HG02981 (cell line): ENCODE results near the gene PRKCE.

Source experiments
- ATAC-seq: cut with Tn5 transposase; IDR thresholded peaks from one replicate; pipeline ENCODE4 v1.9.1; 2021; ENCODE audit warnings: mild to moderate bottlenecking, moderate library complexity; ENCODE audit not compliant: unreplicated experiment

Gene PRKCE

DNA sequence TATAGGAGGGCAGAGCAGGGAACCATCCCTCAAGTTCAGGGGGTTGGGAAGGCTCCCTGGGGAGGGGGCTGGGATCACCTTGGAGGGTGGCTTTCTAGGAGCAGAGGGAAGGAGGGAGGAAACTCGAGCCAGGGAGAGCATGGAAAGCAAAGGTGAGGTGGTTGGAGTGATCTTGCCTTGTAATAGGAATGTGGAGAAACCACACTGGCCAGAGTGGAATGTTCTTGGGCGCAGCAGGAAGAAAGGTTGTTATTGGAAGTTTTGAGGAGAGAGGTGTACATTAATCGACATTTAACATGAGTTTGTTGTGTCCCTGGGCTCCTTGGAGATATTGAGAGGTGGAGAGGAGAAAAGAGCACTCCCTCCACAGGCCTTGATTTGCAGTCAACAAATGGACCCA is 272.2 kb downstream of the PRKCE start:
- no peak for ATAC-seq

DNA sequence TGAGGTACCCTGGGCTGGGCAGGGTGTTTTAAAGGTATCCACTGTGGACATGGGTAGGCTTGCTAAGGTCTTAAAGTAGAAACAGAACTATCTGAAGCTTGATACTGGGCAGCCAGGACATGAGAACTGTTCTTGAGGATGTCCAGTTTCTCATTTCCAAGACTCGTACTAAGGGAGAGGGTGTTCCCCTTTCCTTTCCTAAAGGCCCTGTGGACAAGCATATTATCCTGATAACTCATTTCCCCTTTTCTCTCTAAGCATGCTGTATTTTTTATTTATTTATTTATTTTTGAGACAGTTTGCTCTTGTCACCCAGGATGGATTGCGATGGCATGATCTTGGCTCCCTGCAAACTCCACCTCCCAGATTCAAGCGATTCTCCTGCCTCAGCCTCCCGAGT is 273.6 kb downstream of the PRKCE start:
- no peak for ATAC-seq

DNA sequence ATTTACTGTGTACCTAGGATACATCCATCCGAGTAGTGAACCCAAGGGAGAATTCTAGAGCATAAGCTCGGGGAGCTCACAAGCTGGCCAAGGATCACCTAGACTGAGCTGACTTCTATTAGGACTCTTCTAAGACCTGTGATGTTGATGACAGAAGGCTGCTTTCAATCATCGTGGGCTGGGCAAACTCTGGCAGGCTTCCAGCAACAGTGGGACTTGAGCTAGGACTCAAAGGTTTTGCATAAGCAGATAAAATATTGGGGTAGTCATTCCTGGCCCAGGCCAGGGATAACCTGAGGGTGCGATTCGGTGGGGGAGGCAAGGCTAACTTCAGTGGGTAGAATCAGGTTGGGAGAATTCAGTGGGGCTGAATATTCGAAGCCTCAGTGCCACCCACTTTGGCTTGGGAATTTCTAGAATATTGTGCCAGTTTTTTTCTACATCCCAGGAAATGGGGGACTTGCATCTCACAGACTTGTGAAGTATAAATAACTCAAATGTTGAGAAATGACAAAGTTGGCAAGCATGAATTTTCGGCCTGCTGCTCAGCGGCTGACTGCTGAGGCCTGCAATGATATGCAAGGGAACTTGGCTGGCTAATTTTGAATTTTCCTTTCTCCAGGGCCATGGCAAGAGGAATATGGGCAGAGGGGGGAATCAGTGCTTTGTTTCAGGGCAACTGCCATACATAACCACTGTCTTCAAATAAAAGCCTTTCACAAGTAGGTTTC is 274.3 kb downstream of the PRKCE start:
- ATAC-seq: no peak

DNA sequence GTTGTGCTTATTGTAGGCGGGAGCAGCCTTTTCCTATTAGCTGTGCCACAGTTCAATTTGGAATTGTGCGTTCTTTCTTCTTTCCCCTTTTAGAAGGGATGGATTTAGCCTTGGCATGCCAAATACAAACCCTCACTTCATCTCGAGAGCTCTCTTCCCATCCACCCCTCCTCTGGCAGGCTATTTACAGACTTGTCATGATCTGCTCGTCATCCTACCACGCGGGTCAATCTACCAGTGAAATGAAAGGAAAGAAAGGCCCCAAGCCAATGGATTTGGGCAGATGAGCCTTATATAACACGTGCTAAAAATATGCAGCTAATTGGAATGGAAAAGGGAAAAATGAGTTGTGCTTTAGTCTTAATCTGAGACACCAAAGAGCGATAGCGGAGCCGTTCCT is 277.5 kb downstream of the PRKCE start:
- no peak for ATAC-seq

DNA sequence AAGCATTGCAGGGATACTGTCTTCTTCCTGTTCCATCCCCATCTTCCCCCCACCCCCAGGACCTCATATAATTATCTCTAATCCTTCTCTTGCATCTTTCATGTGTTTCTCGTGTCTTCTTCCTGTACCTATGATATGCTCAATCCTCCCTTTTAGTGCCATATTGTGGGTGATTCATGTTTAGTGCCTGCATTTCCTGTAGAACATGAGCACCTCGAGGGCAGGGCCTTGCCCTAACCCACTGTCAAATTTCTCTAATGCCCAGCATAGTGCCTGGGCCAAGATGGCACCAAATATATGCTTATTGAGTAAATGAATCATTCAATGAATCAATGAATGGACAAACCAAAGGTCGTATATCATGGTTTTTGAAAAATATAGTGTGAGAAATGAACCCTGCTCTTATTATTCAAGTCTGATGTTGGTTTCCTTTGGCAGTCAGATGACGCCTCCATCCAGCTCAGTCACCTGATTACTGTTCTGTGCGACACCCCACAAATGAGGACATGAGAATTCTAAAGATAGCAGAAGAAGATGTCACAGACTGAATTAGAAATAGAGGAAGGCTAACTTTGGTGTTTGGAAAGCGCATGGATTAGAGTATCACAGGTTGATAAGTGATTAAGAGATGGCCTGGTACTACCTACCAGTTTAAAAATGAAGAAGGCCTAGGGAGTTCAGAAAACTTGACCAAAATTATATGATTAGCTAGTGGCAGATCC is 278.4 kb downstream of the PRKCE start:
- no peak for ATAC-seq

DNA sequence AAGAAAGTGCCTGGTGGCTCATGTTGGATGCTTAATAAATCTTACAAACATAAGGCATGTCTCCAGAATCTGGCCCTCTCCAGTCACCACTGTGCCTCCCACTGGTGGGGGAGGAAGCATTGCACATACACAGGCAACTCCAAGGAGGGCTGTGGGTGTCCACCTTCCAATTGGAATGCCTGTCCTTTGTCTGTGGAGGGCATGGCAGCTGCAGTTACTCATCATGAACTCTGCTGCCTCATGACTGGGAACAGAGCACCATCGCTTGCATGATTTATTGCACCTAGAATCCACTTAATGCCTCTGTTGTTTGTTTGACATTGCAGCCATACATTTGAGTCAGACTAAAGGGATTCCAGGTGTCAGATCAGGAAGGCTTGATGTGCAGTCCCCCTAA is 278.9 kb downstream of the PRKCE start:
- no peak for ATAC-seq

DNA sequence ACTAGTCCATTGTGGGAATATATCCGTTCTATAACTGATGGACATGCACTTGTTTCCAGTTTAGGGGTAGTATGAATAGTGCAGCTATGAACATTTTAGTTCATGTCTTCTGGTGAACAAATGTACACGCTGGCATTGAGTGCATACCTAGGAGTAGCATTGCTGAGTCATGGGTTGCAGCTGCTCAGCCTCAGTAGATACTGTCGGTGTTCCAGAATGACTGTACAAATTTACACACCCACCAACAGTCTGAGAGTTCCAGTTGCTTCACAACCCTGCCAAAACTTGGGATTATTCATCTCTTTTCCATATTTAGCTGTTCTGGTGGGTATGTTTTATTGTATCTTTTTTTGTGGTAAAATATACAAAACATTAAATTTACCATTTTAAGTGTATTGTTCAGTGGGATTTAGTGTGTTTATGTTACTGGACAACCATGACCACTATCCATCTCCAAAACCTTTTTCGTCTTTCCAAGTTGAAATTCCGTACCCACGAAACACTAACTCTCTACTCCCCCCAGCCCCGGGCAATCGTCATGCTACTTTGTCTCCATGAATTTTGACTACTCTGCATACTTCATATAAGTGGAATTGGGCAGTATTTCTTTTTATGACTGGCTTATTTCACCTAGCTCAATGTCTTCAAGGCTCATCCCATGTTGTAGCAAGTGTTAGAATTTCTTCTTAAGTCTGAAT is 281.0 kb downstream of the PRKCE start:
- no peak for ATAC-seq

DNA sequence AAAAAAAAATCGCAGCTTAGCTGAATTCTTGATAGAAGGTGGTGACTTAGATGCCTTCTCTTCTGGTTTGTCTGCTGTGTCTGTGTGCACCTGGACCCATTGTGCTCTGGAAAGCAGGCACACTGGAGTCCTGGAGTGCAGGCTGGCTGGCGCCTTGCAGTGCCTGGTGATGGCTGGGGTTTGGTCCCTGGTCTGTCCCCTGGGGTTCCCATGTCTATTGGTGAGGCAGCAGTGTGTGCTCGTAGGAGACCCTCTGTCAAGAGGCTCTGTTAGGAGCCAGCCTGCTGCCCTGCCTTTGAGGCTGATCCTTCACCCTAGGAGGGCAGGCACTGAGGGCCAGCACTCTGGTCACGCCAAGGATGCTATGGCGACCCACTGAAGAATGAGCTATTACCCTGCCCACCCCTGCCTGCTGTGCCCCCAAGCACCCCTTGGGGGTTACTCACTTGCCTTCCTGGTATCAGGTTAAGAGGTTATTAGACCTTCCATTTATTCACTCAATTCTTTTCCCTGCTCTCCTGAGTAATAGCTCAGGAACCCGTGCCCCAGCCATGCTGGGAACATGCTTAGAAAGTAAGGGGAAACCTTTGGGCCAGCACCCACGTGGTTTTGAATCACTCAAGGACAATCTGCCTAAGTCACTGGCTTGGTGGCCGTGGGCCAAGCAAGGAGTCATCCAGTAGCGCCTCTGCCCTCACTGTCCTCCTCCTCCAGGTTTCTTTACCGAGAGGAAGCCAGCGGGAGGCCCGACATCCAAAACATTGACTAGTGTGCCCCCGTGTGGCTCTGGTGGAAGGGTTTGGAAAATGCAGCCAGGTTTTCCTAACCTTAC is 284.5 kb downstream of the PRKCE start:
- ATAC-seq: peak; percentile 61

DNA sequence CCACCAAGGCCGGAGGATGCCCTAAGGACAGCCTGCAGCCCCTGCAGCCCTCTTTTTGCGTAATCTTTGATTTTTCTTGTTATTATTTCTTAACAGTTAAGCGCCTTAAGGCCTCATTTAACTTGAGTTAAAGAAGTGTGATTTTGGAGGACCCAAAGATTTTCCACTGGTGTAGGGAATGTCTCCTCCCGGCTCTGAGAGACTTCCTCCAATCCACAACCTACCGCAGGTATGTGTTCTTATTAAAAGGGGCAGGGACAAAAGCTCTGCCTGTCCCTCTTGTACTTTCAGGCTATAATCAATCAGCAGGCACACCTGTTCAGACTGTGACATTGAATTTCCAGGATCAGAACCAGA is 285.1 kb downstream of the PRKCE start:
- no peak for ATAC-seq

DNA sequence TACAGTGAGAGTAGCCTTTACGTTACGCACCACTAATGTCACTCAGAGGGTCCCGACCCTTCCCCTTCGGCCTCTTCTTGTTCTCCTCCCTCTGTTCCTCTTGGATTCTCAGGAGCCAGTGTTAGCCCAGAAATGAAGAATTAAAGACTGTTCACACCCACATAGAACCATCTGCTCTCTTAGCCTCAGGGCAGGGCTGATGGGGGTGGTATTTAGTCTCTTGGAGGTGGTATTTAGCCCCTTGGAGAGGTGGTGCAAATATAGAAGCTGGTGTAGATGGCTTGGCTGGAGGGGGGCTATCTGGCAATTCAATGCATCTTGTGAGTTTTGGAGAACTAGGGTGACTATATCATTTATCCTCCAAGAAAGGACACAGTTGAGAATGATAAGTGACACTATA is 286.5 kb downstream of the PRKCE start:
- no peak for ATAC-seq

DNA sequence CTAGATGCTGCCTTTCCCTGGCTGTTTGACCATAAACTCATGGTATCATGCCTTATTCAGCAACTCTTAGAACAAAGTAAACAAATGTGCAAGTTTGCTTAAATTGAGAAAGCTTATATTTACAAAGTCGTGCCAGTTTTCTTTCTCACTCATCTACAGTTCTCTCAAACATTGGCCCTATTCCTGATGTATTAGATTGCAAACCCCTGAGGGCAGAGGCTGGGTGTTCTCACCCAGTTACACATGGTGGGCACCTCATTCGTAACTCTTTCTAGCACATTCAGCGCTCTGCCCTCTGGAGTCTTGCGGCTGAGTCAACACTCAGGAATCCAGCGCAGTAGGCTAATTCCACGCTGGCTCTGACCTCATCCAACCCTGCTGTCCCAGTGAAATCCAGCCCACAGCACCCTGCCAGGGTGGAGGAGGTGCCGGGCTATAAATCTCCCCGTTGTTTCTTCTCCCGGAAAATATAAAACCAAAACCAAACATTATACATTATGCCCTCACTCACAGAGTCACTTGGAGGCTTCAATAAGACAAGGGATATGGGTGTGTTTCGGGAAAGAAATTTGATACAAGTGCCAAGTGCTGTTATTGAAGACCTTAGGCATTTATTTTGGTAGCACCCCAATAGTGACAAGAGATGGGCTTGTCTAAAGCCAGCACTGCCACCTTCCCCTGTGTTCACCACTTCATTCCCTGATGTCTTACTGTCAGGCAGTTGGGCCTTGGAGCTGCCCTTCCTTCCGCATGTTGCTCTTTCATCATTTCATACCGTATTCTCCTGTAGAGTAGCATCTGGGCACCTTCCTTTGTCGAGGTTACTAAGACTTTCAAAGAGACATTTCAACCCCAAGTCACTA is 287.4 kb downstream of the PRKCE start:
- no peak for ATAC-seq

DNA sequence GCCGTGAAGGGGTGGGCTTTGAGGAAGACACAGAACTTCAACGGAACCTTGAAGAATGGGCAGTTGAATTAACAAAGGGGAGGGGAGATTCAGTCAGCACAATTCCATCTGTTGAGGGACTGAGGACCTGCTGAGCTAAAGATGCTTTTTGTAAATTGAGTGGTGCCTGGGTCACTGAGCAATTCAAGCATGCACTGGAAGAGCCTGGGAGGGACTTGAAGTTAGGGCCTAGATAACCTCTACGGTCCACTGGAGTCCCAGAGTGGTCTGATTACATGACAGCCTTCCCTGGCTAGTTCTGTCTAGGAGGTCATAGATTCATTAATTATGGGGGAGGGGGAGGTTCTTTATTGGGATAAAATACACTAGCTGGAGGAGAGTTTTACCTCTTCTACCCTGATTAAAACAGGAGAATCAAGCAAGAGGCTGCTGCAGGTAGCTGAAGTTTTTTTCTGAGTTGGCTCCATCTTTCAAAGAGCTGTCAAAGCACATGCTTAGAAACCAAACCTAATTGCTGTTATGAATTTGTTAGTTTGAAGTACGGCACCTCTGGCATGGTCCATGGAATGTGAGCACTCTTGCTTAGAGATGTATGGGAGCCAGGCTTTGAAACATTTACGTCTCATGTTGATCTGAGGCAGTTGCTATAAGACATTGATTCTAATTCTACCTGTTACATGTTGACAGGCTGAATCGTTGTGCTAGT is 290.2 kb downstream of the PRKCE start:
- ATAC-seq: no peak

DNA sequence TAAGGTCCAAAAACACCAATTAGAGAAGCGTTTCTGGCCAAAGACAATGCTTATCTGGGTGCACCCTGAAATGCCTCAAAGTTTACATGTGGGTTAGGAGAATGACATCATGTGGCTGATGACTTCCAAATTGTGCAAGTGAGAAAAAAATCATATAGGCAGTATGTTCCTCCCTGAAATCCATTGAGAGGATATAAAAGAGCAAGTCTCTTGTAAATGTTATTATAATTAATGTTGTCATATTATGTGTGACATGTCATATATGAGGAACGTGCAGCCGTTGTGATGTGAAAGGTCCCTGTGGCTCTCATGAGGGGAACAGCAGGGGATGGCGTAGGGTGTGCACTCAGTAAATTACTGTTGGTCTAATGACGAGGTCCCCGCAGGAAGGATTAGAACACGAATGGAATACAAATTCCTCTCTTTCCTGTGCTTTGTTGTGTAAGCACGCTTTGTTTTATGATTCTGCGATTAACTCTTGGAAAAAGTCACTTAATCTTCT is 290.8 kb downstream of the PRKCE start:
- ATAC-seq: no peak

DNA sequence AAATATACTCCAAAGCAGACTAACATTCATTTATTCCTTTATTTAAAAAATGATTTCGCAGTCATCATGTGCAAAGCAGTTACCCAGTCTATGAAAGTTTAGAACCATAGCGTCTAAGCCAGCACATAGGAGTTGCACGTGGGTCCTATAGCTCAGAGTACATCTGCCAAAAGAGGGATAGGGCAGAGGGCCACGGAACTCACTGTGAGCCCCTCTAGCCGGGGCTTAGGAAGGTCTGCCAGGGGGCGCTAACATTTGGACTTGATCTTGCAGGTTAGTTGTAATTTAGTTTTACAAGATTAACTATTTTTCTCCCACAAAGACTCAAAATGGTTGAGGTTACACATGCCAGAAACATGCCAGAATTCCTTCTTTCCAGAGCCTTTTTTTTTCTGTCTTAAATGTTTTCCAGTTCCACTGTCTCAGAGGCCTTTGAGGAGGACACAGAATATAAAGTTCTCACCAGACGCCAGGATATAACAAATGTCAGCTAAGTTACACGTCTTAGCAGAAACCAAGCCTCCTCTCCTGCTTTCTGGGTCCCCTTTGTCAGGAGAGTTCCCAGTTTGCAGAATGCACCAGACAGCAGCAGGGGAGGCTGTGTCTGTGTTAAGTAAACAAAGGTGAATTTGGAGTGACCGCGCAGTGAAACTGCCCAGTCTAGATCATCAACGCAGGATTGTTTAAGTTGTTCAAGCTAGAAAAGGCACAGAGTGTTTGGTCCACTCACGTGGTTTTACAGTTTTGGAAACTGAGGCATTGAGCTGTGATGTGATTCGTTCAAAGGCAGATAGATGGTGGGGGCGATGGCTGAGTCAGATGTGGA is 292.0 kb downstream of the PRKCE start:
- no peak for ATAC-seq

DNA sequence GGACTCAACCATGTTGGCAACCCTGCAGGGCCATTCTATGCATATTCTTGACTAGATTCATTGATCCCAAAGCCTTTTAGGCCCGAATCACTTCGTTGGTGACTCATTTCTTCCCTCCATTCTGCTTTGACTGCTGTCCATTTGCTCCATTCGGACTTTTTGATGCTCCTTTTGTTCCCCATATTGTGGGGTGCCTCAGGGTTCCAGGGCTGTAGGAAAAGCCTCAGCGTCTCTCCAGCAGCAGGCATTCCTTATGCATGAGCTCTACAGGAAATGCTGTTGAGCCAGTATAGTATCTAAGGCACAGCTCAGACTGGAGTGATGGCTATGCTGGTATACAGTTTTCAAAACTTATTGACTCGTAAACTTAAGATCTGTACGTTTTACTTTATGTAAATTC is 292.6 kb downstream of the PRKCE start:
- no peak for ATAC-seq

DNA sequence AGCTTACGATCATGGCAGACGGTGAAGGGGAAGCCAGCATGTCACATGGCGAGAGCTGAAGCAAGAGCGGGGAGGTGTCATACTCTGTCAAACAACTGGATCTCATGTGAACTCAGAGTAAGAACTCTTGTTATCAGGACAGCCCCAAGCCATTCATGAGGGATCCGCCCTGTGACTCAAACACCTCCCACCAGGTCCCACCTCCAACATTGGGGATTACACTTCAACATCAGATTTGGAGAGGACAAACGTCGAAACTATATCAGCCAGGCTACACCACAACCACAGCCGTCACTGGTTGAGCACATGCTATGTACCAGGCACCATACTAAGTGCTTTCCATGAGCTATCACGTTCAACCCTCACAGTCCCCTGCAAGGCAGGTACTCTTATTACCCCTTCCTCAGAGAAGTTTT is 293.8 kb downstream of the PRKCE start:
- no peak for ATAC-seq

DNA sequence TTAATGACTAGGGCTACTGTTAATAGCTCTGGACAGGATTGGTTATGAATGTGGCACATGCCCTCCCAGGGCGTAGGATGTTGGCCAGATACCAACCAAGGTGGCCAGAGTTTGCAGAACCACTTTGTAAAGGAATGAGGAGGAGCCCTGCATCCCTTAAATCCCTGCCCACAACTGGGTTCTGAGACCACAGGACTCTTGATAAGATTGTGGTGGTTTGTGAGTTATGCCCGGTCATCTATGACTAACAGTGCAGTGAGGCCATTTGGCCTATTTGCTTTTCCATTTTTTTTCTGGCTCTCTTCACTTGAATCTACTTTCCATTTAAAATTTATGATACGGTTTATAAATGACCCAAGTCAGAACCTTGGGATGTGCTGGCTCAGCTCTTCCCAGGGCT is 294.5 kb downstream of the PRKCE start:
- ATAC-seq: no peak

DNA sequence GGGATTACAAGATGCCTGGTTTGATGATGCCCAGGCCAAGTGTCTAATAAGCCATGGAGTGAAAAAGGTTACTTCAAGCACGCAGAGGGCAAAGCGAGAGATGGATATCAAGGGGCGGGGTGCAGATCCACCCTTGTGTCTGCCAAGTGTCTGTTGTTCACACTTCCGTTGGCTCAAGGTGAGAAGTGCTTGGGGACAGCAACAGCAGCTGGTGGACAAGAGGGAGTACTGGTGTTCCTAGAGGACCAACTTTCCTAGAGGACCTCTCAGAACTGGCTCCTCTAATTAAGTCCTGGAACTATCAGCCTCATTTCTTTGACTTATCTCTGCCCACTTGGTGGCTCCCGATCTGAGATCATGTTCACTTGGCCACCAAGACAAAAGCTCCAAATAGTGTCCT is 299.1 kb downstream of the PRKCE start:
- ATAC-seq: no peak
